GM23338 (cell line): ENCODE results near the gene RBP5.

Source experiments
- CREB1 ChIP-seq: fragments of 250-450 bp; sonication (Bioruptor Pico); IDR thresholded peaks from 2 replicates; pipeline ENCODE4 v1.5.0; 2020; ENCODE audit warnings: low read depth, mild to moderate bottlenecking, moderate library complexity
- CTCF ChIP-seq, 2 experiments: fragments of 200-600 bp in 1 of 2; sonication (generic) in 1 of 2; conservative IDR thresholded peaks; 2 replicates each; pipeline versions ENCODE4 v1.5.1 to v1.6.1; 2016 to 2017; ENCODE audit warnings: antibody characterized with exemption in 2 of 2, low read depth in 2 of 2, mild to moderate bottlenecking in 2 of 2, moderate library complexity in 1 of 2
- ETS1 ChIP-seq: IDR thresholded peaks from 2 replicates; pipeline ENCODE4 v1.6.1; 2016; ENCODE audit warnings: antibody characterized with exemption
- EZH2 ChIP-seq: fragments of 200-600 bp; sonication (generic); IDR thresholded peaks from one replicate; pipeline ENCODE4 v1.8.0; 2017; ENCODE audit warnings: antibody characterized with exemption, mild to moderate bottlenecking, low read depth; ENCODE audit not compliant: unreplicated experiment
- EZH2phosphoT487 ChIP-seq: fragments of 200-600 bp; sonication (generic); IDR thresholded peaks from one replicate; pipeline ENCODE4 v1.8.1; 2018; ENCODE audit warnings: antibody characterized with exemption; ENCODE audit not compliant: unreplicated experiment
- JUNB ChIP-seq: IDR thresholded peaks from one replicate; pipeline ENCODE4 v1.6.1; 2016; ENCODE audit warnings: antibody characterized with exemption; ENCODE audit not compliant: unreplicated experiment
- NANOG ChIP-seq: IDR thresholded peaks from 2 replicates; pipeline ENCODE4 v1.6.1; 2016; ENCODE audit warnings: antibody characterized with exemption, borderline replicate concordance
- POLR2AphosphoS5 ChIP-seq: IDR thresholded peaks from 2 replicates; pipeline ENCODE4 v1.6.1; 2016; ENCODE audit warnings: antibody characterized with exemption, low read depth
- STAT1 ChIP-seq: IDR thresholded peaks from one replicate; pipeline ENCODE4 v1.6.1; 2016; ENCODE audit warnings: antibody characterized with exemption; ENCODE audit not compliant: unreplicated experiment
- ZNF114 ChIP-seq: fragments of 250-450 bp; sonication (Bioruptor Pico); IDR thresholded peaks from 2 replicates; pipeline ENCODE4 v1.5.0; 2020; ENCODE audit warnings: mild to moderate bottlenecking, moderate library complexity
- ZNF331 ChIP-seq: fragments of 250-450 bp; sonication (Bioruptor Pico); IDR thresholded peaks from 2 replicates; pipeline ENCODE4 v1.5.0; 2020; ENCODE audit warnings: low read depth, mild to moderate bottlenecking, moderate library complexity
- TF ChIP-seq, protein P1 (sequence below): IDR thresholded peaks from one replicate; pipeline ENCODE4 v1.6.1; 2018; ENCODE audit warnings: antibody characterized with exemption; ENCODE audit not compliant: unreplicated experiment

- TF ChIP-seq CTCF (conservative IDR thresholded peaks at IDR 0.05; ENCODE audit: low read depth in 2 of 2) (no peak), EZH2 (no peak), ZNF331 (CRISPR knock-in tag) (no peak), CREB1 (CRISPR knock-in tag) (no peak), POLR2AphosphoS5 (no peak), JUNB (no peak), NANOG (no peak), ETS1 (no peak), EZH2phosphoT487 (no peak), ZNF114 (no peak), STAT1 (no peak)
- TF ChIP-seq, protein P1, sequence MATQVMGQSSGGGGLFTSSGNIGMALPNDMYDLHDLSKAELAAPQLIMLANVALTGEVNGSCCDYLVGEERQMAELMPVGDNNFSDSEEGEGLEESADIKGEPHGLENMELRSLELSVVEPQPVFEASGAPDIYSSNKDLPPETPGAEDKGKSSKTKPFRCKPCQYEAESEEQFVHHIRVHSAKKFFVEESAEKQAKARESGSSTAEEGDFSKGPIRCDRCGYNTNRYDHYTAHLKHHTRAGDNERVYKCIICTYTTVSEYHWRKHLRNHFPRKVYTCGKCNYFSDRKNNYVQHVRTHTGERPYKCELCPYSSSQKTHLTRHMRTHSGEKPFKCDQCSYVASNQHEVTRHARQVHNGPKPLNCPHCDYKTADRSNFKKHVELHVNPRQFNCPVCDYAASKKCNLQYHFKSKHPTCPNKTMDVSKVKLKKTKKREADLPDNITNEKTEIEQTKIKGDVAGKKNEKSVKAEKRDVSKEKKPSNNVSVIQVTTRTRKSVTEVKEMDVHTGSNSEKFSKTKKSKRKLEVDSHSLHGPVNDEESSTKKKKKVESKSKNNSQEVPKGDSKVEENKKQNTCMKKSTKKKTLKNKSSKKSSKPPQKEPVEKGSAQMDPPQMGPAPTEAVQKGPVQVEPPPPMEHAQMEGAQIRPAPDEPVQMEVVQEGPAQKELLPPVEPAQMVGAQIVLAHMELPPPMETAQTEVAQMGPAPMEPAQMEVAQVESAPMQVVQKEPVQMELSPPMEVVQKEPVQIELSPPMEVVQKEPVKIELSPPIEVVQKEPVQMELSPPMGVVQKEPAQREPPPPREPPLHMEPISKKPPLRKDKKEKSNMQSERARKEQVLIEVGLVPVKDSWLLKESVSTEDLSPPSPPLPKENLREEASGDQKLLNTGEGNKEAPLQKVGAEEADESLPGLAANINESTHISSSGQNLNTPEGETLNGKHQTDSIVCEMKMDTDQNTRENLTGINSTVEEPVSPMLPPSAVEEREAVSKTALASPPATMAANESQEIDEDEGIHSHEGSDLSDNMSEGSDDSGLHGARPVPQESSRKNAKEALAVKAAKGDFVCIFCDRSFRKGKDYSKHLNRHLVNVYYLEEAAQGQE: no peak
These were observed 7.4 kb upstream of the RBP5 start for GRCh38 chr12:7136071-7136470.
